Right kidney (tissue), 1 donor: Measurements from ENCODE around the gene FMN1.

Source experiments
- DNase-seq: peaks from one replicate; pipeline ENCODE4 v3.0.0-alpha.2; 2016

FMN1 gene

DNA sequence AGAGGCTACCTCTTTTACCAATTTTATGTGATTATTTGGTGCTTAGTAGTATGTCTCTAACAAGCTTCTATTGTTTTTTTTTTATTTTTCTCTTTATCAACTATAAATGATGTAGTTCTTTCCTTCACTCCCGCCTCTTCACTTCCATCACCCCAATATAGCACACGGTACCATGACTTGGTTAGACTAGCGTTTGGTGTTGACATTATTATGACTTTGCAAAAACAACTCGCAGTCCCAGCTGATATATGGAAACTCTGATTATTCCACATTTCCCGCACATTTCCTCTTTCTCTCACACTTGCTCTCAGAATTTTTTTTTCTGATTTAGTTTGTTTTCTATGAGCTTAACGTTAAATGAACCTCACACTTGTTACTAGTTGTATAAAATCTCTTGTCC, 314.5 kb downstream of the FMN1 start:
- no peak for DNase-seq

DNA sequence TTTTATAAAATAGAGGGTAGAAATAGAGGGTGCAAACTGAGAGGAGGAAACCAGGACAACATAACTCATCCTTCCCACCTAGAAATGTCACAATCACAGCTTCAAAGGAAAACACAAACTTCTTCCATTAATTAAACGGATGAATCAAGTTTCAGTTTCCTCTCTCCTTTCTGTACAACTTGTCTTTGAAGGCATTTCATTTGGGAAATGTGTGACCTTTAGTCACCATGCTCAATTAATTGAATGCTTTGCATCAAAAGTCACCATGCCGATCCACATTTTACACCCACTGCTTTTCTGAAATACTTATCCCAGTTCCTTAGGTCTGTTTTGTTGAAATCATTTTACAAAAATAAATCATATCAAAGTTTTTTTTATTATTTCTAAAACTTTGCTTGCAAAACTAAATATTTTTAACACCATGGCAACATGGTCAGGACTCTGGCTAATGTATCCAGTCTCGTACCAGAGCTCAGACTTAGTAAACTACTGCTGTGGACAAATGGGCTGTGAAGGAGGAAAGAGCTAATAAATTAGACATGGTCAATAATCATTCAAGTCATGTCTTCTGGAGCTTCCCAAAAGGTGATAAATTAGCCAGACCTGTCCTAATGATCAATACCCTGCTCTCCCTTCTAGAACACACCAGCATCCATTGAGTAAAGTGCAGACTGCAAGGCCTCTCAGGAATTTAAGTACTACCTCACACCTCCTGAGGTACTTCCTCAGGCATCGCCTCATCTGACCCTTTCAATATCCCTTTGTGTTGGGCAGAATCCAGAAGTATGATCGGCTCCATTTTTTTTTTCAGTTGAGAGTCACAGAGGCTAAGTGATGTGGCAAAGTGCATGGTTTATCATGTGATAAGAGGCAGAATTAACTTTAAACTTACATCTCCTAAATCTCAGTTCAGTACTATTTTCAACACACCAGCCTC, 315.4 kb downstream of the FMN1 start:
- DNase-seq: no peak

GRCh38 chr15:32878342-32878741, 316.2 kb downstream of the FMN1 start:
- no peak for DNase-seq

GRCh38 chr15:32877252-32878019, 317.1 kb downstream of the FMN1 start:
- DNase-seq: no peak

DNA sequence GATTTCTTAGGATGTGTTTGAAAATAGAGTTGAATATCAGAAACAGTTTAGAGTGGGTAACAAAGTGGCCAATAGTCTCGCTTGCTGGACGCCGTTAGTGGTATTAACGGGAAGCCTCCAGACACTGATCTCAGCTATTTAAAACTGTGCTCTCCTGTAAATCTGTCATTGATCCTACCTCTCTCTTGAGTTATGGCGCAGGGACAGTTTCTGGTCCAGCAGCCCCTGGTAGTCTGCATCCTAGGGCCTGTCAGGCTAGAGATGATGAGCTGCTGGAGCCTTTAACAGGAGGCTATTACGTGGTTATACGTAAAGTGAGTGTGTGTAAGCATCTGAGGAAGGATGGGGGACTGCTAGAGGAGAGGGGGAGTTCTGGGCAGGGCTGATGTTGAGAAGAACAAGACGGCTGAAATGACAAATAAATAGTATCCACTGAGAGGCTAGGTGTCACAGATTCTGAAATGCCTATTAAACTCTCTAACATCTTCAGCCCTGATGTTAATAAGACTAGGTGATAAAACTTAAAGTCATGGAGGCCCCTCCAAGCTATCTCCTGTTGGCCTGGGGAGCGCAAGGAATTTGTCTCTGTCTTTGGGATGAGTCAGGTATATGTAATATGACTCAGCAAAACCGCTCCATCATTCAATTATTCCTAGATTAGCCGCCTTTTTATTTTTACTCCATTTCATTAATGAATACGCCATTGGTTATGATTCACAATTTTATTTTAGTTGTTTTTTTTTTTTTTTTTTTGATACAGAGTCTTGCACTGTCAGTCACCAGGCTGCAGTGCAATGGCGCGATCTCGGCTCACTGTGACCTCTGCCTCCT, 321.0 kb downstream of the FMN1 start:
- DNase-seq: no peak

GRCh38 chr15:32872621-32873283, 321.8 kb downstream of the FMN1 start:
- DNase-seq: no peak

DNA sequence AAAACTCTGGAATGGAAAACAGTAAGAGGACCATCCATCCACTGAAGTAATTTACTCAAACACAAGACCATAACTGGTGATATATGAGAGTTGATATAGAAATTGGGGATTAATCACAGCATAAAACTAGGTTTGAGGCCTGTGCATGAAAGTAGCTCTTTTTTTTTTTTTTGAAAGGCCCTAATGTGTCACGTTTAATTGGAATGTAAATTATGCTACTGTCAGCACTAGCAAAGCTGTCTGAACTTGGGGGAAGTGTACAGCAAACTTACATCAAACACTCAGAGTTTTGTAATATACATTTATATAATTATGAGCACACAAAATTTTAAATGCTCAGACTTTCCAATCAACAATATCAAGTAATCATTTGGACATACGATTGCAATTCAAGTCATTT, 322.6 kb downstream of the FMN1 start:
- DNase-seq: no peak

- DNase-seq: no peak
These were observed 324.1 kb downstream of the FMN1 start for GRCh38 chr15:32870240-32871033.

- DNase-seq: no peak
These were observed 324.7 kb downstream of the FMN1 start for GRCh38 chr15:32869776-32870175.

DNA sequence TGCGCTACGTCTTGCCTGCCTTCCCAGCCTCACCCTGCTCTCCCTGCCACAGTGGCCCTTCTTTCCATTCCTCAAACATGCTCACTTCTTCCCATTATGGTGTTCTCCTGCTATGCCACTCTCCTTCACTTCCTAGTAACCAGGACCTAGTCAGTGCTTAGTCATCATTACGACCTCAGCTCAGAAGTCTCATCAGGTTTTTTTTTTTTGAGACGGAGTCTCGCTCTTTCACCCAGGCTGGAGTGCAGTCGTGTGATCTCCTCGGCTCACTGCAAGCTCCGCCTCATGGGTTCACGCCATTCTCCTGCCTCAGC, 327.2 kb downstream of the FMN1 start:
- no peak for DNase-seq

GRCh38 chr15:32866454-32867312, 327.8 kb downstream of the FMN1 start:
- no peak for DNase-seq

GRCh38 chr15:32864841-32865240, 329.7 kb downstream of the FMN1 start:
- DNase-seq: no peak

GRCh38 chr15:32864051-32864450, 330.5 kb downstream of the FMN1 start:
- DNase-seq: no peak

- peak; percentile 57 for DNase-seq
These were observed 332.8 kb downstream of the FMN1 start for GRCh38 chr15:32861761-32862160.

GRCh38 chr15:32861174-32861573, 333.3 kb downstream of the FMN1 start:
- no peak for DNase-seq

GRCh38 chr15:32859996-32860395, 334.5 kb downstream of the FMN1 start:
- no peak for DNase-seq

DNA sequence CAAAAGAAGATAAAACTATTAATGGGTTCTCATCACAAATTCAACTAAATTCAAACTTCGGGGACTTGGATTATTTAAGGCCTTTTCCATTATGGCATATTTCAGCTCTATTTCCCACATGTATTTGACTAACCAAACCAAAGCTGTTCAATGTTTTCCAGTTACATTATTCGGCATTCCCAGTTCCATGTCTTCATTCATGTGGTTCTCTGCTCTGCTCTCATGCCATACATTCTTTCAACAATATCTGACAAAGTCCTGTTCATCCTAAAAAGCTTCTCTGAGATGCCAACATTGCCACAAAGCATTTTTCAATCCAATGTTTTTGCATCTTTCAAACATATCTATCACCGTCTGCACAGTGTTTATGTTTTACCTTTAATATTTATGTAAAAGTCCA, 335.3 kb downstream of the FMN1 start:
- DNase-seq: no peak

DNA sequence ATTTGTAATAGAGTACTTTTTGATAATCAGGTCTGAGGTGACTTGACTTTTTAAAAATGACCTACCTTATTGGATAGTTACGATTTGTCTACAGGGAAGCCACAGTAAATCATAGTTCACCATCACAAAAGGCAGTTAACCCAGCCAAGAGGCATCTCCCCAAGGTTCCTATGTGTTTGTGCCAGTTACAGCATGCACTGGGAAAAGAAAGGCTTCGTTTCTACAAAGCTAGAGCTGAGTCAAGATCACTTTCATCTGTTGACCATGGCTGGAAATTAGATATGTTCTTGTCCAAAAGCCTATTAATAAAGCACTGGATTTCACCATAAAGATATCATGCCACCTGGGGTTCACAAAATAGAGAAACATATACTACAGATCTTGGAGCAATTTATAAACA, 336.8 kb downstream of the FMN1 start:
- no peak for DNase-seq

- DNase-seq: no peak
These were observed 337.8 kb downstream of the FMN1 start for GRCh38 chr15:32856753-32857152.

DNA sequence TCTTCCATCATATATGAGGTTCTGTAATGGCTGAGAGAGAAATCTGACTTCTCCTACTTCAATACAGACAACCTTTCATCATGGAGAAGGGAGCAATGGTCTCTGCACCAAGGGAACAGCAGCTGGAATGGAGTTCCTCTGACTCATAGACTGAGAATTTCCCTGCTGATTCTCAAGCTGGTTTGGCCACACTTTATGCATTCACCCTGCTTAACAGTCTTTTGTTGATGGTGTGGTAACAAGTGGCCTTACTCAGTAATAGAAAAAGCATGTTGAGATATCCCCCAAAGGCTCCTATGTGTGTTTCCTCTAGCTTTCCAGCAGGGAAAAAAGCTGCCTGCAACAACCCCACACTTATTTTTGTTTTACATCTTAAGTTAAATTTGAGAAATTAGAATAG, 338.6 kb downstream of the FMN1 start:
- no peak for DNase-seq
